Measurements from ENCODE around the gene EVI5.

Gene EVI5

DNA sequence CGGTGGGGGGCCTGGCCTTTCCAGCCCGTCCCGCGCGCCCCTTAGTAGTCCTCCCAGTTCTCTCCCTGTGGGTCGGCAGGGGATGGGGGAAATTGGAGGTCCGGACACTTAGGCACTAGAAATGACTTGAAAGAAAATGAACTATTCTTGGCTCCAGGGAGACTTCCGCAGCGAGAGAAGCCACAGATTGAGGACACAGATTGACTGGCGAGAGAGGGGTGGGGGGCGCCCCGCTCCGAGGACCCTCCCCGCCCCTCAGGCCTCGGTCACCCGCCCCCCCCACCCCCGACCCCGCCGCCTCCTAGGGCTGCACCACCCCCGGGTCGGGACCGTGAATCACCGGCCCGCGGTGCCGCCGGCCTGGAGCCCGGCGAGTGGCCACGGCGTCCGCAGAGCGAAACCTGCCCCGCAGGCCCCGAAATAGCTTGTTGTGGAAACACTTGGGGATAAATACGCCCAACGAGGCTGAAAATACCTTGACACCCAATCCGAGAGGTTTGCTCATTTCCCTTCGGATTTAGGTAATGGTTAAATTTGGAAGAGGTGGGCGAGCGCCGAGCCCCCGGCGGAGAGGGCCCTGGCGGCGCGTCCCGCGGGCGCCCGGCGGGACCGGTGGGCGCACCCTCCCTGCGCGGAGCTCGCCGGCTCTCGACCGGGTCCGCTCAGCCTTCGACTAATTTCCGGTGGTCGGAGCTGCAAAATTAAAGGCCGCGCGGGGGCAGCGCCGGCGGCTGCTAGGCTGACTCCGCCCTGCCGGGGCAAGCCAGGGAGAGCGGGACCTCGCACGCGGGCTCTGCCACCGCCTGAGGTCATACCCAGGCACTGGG lies 298.4 kb downstream of the EVI5 start, which contains the start of gene GFI1:
TSS of gene GFI1 (minus strand) at position 675 of the 827 bp plus-strand sequence. CDS start 3,438 bp downstream, outside the sequence.
- in situ Hi-C loops (cut with MboI; ENCODE audit: low sequenced_read_pairs) = no loop called here

DNA sequence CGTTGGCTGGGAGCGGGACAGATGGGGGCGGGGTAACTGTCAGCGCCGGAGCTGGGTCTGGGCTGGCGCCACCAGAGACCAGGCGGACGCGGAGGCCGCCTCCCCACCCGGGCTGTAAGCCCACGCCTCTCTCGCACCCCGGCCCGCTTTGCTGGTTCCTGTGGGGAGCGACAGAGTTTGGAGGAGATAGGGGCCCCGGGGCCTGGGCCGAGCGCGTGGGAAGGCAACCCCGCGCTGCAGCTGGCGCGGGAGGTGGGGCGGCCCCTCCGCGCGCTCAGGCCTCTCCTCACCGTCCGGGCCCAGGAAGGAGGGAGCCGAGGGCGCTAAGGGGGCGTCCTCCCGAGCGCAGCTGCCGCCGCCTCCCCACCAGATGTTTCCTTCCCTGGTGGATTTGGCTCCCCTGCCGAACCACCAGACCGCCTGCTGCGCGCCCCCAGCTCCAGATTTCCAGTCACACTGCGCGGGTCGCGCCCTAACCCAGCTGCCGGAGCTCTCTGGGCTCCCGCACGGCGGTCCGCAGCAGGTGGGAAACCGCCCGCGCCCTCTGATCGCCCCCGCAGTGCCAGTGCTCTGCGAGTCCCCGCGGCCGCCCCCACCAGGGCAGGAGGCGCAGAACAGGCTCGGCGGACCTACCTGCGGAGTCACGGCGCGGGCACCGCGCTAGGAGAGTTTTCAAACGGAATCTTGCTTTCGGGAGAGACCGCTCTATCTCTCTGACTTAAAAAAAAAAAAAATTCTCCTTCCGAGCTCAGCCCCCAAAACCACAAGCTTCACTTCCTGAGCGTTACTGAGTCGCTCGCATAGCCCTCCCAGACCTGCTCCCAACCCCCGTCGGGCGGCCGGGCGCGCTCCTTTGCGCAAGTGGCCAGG lies 299.3 kb downstream of the EVI5 start:
- in situ Hi-C loops (cut with MboI; ENCODE audit: low sequenced_read_pairs) = no loop called here

DNA sequence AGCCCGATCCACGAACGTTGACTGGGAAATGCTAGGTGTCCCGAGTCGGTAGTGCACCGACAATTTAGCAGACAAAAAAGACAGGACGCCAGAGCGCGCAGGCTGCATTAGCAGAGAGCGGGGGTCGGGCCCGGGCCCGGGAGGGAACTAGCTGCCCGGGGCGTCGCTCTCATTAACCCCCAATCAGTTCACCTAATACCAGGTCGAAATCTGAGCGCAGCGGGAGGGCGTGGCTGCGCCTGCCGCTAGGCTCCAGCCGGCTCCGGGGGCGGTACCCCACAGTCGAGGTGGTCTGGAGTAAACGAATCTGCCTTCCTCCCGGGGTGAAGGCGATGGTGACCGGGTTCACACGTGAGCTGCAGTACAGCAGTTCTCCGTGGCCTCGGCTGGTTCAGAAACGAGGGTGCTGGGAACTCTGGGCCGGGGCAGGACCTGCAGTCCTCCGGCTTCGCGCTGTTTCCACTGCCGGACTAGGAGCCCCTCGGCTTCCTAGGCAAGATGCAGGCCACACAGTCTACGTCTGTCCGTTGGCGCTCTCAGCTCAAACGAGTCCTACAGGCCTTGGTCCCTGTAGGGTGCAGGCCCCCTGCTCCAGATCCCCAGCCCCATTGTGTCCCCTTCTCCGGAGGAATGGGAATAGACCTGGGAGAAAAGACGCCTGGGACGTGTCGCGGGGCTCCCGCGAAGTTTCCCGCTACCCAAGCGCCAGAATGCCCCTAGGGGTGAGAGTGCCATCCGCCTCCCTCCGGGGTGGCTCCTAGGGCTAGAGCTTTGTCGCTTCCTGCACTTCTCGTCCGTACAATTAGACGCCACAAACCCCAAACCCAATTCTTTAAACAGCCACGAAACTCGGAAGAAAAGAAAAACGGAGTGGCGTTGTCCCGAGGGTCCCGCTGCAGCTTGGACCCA lies 300.2 kb downstream of the EVI5 start:
- in situ Hi-C loops (cut with MboI; ENCODE audit: low sequenced_read_pairs) = no loop called here

DNA sequence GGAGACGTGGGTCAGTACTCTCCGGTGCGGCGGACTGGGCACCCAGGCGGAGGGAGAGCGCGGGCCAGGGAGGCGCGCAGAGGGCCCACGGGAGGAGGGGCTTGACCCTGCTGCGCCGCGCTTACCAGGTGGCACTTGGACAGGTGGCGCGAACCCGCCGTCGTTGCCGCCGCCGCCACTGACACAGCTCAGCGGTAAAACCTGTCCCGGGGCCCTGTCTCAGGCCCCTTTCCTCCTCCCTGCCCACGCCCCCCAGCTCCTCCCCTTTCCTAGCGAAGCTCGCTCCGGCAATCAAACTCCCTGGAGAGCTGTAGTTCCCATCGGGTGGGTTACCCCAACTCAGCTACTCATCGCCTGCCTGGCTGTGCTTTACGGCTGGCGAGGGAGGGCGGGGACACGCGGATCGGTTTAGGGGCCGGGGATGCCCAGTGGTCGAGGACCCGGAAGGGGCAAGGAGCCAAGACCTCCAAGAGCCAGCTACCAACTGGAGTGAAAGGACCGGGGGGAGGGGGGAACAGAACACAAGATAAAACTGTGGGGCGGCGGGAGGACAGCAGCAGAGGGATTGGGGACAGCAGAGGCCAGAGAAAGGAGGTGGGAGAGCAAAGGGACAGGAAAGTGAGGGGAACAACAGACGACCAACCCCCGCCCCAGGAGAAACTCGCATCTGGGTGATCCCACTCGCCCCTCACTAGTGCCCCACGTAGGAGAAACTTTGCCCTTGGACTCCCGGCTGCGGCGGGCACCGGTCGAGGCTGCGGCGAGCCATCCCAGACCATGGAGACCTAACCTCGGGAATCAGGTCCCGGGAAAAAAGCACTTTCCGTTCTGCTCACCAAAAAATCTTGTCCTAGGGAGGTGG lies 301.1 kb downstream of the EVI5 start:
- in situ Hi-C loops (cut with MboI; ENCODE audit: low sequenced_read_pairs) = no loop called here

DNA sequence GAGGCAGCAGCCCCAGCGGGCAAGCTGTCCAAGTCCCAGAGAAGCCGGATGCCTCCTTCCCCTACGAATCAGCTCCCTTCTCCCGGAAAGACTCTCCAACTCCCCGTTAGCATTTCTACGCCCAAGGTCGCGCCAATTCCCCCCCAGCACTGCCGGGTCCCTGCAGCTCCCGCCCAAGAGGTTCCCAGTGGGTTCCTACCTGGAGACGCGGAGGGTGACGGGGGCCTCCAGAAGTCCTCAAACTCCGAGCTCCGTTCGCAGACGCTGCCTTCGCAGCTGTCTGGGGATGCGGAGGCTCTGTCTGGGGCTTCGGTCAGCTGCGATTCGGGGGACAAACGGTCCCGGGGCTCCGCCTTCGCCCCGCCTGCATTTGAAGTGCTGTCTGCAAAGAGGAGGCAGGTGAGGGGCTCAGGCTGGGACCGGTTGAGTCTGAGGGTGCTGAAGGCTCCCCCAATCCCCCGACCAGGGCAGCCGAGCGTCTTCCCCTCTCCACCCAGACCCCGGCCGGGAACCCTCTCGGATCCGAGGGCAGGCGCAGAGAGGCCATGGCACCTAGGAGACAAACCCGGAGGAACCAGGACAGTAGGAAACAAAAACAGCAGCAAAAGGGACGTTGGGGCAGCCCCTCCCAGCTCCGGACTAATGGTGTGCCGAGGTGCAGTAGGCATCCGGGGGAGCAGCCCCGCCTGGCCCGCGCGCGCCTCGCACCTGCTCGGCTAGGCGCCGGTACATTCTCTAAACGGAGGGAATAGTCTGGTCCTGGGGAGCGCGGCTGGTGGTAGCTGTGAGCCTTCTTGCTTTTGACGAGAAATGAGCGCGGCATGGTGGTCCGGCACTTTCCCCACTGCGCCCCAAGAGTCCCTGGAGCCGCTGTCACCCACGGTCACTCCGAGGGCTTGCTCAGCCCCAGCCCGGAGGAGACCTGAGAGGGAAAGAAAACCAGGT lies 302.0 kb downstream of the EVI5 start:
- in situ Hi-C loops (cut with MboI; ENCODE audit: low sequenced_read_pairs) = no loop called here

DNA sequence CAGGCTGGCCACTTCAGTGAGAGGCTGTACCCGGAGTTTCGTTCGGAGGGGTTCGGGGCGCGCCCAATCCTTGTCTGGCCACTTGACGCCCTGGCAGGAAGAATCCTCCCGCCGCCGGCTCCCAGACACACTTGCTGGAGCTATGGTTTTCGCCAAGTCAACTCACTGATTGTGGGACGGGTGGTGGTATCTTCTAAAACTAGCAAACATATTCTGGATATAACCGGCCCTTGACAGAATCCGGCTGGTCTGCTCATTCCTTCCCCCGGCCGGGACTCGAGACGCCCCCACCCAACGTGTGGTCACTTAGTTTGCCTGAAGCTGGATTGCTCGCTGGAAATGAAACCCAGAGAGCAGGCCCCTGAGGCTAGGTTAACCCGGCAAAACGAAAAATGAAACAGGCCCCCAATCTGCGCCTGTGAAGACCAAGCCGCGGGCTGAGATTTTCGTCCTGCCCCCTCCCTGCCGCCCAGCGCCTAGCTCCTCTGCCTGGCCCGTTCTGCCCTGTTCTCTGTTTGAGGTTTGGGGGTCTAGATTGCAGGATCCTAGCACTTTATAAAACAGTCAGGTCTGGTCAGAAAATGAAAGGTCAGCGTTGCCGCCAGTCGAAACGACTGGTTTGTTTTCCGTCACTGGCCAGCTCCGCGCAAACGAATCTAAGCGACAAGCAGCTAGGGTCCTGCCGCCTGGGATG lies 302.8 kb downstream of the EVI5 start:
- in situ Hi-C loops (cut with MboI; ENCODE audit: low sequenced_read_pairs) = no loop called here

DNA sequence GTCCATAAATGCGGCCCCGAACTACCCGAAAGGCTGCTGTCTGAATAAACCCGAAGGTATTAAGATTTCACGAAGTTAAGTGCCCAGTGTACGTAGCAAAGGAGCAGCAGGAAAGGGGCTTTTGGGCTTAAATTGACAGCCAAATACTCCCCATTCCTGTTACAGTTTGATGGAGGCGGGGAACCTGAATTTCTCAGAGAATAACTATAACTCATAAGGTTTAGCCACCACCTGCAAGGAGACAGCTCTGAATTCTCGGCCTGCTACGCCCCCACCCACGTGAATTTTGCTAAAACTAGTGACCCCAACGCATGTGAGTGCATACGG lies 303.3 kb downstream of the EVI5 start:
- in situ Hi-C loops (cut with MboI; ENCODE audit: low sequenced_read_pairs) = no loop called here

DNA sequence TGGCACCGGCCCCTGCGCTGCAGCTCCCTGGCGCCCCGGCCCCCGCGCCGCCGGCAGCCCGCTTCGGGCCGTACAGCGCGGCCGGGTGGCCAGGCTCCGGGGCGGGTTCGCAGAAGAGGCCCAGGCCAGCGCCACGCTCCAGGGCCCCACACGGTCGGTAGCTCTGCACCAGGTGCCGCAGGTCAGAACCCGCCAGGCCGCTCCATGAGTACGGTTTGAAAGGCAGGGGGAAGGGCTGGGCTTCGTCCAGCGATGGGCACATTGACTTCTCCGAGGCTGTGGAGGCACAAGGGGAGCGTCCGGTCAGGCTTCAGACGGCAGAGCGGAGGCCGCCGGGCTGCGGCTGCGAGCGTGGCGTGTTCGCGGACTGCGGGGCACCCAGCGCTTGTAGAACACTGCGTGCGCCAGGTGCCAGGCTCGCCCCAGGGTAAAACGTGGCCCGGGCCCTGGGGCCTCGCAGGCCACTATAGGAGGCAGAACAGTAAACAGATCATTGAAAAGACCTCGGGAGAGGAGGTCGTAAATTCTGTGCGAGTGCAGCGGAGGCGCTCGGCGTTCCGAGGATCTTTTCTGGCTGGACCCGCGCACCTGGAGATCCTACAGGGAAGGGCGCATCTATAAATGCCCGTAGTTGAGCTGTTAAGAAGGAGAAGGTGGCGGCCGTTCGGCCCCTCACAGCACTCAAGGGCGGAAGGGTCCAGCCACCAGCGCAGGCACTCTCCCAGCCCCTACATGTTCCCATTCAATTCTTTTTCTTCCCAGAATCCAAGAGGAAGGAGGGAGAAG lies 303.9 kb downstream of the EVI5 start:
- in situ Hi-C loops (cut with MboI; ENCODE audit: low sequenced_read_pairs) = no loop called here

DNA sequence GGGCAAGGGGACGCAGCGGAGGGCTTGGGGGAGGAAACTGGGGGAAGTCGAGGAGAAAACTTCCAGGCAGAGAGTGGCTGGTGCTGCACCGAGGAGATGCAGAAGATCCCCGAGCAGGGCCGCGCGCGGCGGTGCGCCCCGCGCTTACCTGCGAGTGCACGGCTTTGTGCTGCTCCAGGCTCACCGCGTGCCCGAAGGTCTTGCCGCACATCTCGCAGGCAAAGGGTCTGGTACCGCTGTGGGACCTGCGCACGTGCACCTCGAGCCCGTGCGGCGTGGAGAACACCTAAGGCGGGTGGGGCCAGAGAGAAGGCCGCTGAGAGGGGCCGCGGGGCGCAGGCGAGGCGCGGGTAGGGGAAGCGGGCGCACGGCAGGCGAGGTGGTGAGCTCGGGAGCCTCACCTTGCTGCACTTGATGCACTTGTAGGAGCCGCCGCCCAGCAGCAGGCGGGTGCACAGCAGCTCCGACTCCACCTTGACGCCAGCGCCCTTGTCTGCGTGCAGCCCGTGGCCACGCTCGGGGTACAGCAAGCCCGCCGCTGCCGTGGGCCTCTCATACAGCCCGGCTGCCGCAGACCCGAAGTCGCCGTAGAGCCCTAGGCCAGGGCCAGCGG lies 304.6 kb downstream of the EVI5 start:
- in situ Hi-C loops (cut with MboI; ENCODE audit: low sequenced_read_pairs) = no loop called here

DNA sequence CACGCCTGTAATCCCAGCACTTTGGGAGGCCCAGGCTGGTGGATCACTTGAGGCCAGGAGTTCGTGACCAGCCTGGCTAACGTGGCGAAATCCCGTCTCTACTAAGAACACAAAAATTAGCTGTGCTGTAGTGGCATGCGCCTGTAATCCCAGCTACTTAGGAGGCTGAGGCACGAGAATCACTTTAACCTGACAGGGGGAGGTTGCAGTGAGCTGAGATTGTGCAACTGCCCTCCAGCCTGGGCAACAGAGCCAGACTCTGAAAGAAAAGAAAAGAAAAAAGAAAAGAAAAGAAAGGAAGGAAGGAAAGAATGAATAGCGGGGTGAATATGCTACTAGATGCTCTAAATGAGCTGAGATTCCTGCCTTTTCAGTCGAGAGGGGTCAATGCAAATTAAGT lies 305.3 kb downstream of the EVI5 start:
- in situ Hi-C loops (cut with MboI; ENCODE audit: low sequenced_read_pairs) = no loop called here

DNA sequence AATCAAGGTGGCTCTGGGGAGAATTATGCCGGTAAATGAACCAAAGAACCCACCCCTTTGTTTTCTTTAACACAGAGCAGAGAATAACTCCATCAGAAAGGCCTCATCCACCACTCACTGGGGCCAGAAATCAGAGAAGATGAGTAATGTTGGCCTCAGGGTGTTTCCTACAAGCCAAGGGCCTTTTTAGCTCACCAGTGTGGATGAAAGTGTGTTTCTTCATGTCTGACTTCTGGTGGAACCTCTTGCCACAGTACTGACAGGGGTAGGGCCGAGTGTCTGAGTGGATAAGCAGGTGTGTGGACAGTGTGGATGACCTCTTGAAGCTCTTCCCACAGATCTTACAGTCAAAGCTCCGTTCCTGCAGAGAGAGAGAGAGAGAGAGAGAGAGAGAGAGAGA lies 306.5 kb downstream of the EVI5 start:
- in situ Hi-C loops (cut with MboI; ENCODE audit: low sequenced_read_pairs) = no loop called here

DNA sequence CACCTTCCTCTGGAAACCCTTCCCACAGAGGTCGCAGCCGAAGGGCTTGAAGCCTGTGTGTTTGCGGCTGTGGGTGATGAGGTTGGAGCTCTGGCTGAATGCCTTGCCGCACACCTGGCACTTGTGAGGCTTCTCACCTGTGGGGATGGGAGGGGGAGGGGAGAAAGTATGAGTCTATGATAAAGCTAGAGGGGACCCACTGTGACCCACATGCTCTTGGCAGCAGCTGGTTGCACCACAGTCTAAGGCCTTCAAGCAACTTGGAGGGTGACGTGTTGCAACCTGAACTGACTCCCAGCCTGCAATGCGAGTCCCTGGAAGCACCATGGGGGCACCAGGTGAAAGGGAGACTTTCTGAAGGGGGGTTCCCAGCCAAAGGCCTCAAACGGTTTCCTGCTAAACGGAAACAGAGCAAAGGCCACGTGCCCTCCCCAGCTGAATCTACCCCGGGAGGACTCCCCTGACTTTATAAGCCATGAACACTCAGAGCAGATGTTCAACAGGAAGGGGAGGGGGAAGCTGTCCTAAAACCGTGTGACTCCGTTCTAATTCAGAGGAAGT lies 308.8 kb downstream of the EVI5 start:
- in situ Hi-C loops (cut with MboI; ENCODE audit: low sequenced_read_pairs) = no loop called here

DNA sequence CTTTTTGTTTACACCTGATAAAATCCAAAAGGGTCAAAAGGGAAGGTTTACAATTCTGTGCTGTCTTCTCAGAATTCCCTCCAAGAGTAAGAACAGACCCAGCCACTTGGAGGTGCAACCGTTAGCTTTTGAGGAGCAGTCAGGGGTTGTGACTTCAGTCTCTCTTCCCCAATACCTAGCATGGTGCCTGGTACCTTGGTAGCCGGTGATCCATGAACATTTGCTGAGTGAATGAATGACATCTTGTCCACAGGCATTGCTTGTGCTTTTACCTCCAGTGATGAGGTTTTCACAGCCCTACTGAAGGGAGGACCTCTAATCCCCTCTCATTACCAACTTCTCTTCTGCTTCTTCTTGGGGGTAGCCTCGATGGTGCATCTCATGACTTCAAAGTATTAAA lies 309.9 kb downstream of the EVI5 start:
- in situ Hi-C loops (cut with MboI; ENCODE audit: low sequenced_read_pairs) = no loop called here

DNA sequence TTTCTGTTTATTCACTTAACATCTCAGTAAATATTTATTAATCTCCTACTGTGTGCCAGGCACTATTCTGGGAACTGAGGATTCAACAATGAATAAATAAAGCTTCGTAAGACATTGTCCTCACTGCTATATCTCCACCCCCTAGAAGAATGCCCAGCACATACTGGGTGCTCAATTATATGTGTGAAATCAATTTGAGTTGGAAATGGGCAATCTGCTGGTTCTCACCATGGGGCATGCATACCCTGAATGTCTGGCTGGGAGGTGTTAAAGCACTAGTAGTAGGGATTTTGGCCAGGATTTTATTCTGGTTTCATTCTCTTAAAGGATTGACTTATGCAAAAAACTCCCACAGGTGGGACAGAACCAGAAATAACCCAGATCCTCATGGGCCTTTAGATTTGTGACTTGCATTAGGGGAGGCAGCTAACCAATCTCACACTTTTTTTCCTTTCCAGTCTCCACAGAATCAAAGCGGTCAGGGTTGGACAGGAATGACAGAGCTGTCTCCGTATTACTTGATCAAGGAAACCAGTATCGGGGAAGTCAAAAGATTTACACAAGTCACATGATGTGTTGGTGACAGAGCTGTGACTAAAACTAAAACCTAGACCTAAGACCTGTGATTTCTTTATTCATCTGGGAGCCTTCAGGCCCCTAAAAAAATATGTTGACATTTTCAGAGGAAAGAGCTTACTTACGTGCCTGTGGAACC lies 311.0 kb downstream of the EVI5 start:
- in situ Hi-C loops (cut with MboI; ENCODE audit: low sequenced_read_pairs) = no loop called here

DNA sequence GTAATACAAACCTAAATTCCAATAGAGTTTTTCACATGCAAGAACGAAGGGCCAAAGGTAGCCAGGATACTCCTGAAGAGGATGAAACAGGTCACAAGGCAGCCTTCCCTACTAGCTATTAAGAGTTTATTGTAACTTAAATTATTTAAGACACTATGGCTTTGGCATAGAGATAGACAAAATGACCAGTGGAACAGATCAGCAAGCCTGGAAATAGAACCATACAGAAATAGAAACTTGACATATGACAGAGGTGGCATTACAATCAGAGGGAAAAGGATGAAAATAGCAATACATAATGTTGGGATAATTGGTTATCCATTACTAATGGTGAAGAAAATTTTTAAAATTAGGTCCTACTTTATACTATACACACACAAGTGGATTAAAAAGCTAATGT lies 314.7 kb downstream of the EVI5 start:
- in situ Hi-C loops (cut with MboI; ENCODE audit: low sequenced_read_pairs) = no loop called here

DNA sequence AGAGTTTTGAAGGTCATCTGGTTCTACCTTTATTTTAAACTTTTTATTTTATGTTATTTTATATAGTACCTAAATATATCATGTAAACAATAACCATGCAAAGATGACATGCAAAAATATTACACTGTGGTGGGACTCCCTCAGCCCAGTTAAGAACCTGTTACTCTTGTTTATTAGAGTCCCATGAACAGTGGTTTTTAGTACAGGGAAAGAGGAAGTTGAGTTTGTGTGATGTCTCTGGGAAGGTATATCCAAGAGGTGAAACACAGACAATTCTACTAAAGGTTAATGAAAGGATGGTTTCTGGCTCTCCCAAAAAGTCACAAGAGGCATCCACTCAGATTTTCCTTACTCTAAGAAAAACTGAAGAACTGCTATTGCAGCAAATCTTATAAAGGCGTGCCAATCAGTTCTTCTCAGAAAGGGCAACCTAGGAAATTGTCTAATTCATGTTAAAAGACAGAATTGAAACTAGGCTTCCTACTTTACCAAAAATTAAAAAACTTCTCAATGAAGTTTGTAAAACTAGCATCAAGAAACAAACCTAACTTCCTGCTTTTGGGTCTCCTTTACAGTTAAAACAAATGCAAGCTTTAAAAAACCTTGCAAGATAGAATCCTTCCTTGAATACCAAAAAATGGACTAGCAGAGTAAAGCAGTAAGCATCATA lies 318.1 kb downstream of the EVI5 start:
- in situ Hi-C loops (cut with MboI; ENCODE audit: low sequenced_read_pairs) = no loop called here
